ENCODE data around the gene ZNF19. TPM values are rescaled to one million over a fixed set of nuclear protein-coding genes. Genes with fewer than 3 reads are reported as not detected.

The ZNF19 gene
- total RNA-seq, 1 experiment from 2014 or later, result 4.7 TPM

DNA sequence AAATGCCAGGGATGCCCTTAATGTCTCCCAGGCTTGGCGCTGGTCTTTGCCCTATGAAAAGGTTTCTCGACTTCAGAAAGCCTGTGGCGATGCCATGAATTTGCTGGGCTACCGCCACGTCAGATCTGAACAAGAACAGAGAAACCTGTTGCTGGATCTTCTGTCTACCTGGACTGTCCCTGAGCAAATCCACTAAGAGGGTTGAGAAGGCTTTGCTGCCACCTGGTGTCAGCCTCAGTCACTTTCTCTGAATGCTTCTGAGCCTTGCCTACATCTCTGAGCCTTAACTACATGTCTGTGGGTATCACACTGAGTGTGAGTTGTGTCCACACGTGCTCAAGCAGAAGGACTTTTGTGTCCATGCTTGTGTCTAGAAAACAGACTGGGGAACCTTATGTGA lies 48.5 kb upstream of the ZNF19 start:
- H4K91ac ChIP-seq (ENCODE audit: insufficient read length, low read depth, low read length), result no peak overlapping the region
- no peak overlapping the region for H3K27ac ChIP-seq (ENCODE audit: insufficient read length, low read depth, low read length)
- TF ChIP-seq, protein P1, sequence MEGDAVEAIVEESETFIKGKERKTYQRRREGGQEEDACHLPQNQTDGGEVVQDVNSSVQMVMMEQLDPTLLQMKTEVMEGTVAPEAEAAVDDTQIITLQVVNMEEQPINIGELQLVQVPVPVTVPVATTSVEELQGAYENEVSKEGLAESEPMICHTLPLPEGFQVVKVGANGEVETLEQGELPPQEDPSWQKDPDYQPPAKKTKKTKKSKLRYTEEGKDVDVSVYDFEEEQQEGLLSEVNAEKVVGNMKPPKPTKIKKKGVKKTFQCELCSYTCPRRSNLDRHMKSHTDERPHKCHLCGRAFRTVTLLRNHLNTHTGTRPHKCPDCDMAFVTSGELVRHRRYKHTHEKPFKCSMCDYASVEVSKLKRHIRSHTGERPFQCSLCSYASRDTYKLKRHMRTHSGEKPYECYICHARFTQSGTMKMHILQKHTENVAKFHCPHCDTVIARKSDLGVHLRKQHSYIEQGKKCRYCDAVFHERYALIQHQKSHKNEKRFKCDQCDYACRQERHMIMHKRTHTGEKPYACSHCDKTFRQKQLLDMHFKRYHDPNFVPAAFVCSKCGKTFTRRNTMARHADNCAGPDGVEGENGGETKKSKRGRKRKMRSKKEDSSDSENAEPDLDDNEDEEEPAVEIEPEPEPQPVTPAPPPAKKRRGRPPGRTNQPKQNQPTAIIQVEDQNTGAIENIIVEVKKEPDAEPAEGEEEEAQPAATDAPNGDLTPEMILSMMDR (conservative IDR thresholded peaks at IDR 0.05), result peak; percentile 82
- H3K18ac ChIP-seq (ENCODE audit: insufficient read length, low read depth, low read length), result no peak overlapping the region
- no peak overlapping the region for H3K4me2 ChIP-seq (ENCODE audit: insufficient read depth, insufficient read length, low read length)
- DNase-seq, result peak; percentile 62
- no peak overlapping the region for H4K5ac ChIP-seq (ENCODE audit: insufficient read length, low read depth, low read length)
- no peak overlapping the region for H4K8ac ChIP-seq (replicated peaks; ENCODE audit: insufficient read length, low read depth, low read length)
- no peaks in the 10 kb centered on the region for H3K4me1 ChIP-seq (ENCODE audit: insufficient read depth, low read length)
- no peak overlapping the region for H2BK120ac ChIP-seq (ENCODE audit: low read depth, low read length, poor library complexity, severe bottlenecking)
- no peaks in the 10 kb centered on the region for H3K36me3 Mint-ChIP-seq (ENCODE audit: insufficient read depth in 1 of 3, low read depth in 3 of 3)
- no peak overlapping the region for H2BK12ac ChIP-seq (ENCODE audit: insufficient read length, low read depth, low read length)
- H2BK20ac ChIP-seq (ENCODE audit: low read depth, low read length, poor library complexity, severe bottlenecking), result no peak overlapping the region
- H3T11ph ChIP-seq (ENCODE audit: low read length), result no peak overlapping the region
- H3K23ac ChIP-seq (ENCODE audit: insufficient read length, low read depth, low read length), result no peak overlapping the region
- no peak overlapping the region for H2BK5ac ChIP-seq (ENCODE audit: insufficient read length, low read length)
- no peak overlapping the region for H2BK15ac ChIP-seq (ENCODE audit: low read depth, low read length)
- no peaks in the 10 kb centered on the region for H3K9me3 ChIP-seq (ENCODE audit: control insufficient read depth, low read depth, low read length)
- no peak overlapping the region for H3K9ac ChIP-seq (ENCODE audit: extremely low read depth, insufficient read length, low read length)
- H3K4me3 Mint-ChIP-seq, result no peak overlapping the region; a peak in 1 of 5 replicates
- no peaks in the 10 kb centered on the region for H3K9me3 Mint-ChIP-seq
- no CpG with 5 or more reads among the region's 6 CpGs for WGBS (ENCODE audit: extremely low coverage, insufficient read length, low lambda C conversion rate)
- no peak overlapping the region for H3K56ac ChIP-seq (ENCODE audit: insufficient read length, low read depth, low read length)
- H4K20me1 ChIP-seq (ENCODE audit: control insufficient read depth, insufficient read depth, insufficient read length), result no peaks in the 10 kb centered on the region
- no peak overlapping the region for H2AK5ac ChIP-seq (ENCODE audit: insufficient read length, low read length)
- peak overlapping the region in 1 of 3 experiments; percentile 62; a peak in 1 of 7 replicates for H3K27ac Mint-ChIP-seq
- H2AFZ ChIP-seq (ENCODE audit: low read length), result no peak overlapping the region
- no peaks in the 10 kb centered on the region for H3K79me1 ChIP-seq (ENCODE audit: insufficient read depth, low read depth, low read length, poor library complexity, severe bottlenecking)
- peaks cover 2 to 4% of the 10 kb centered on the region in 2 experiments for H3K4me1 Mint-ChIP-seq
- no peaks in the 10 kb centered on the region for H3K27me3 ChIP-seq (ENCODE audit: insufficient read depth, low read length)
- H3K27me3 Mint-ChIP-seq (ENCODE audit: low read depth), result no peaks in the 10 kb centered on the region
- no peaks in the 10 kb centered on the region for H3K23me2 ChIP-seq (ENCODE audit: insufficient read length, low read depth, low read length, poor library complexity, severe bottlenecking)
- H3K4ac ChIP-seq (ENCODE audit: low read depth, low read length), result no peak overlapping the region
- no peak overlapping the region for H3K14ac ChIP-seq (ENCODE audit: insufficient read depth, low read length)
- no peaks in the 10 kb centered on the region for H3K79me2 ChIP-seq (ENCODE audit: insufficient read depth, low read length)

Data from H9 (cell line).